Placental pericyte (primary cell): ENCODE data around the gene KRT80. TPM values are rescaled to one million over a fixed set of nuclear protein-coding genes. Genes with fewer than 3 reads are reported as not detected.

ENCODE experiments used
- total RNA-seq: library from RNA; depleted of rRNA; stranded (reverse); fragments of >200 nt; gene quantifications from 2 replicates; pipeline ENCODE4 v1.2.3, GENCODE V29; 2012

The KRT80 gene
- total RNA-seq, result 0.22 and 1.4 TPM in 2 replicates

DNA sequence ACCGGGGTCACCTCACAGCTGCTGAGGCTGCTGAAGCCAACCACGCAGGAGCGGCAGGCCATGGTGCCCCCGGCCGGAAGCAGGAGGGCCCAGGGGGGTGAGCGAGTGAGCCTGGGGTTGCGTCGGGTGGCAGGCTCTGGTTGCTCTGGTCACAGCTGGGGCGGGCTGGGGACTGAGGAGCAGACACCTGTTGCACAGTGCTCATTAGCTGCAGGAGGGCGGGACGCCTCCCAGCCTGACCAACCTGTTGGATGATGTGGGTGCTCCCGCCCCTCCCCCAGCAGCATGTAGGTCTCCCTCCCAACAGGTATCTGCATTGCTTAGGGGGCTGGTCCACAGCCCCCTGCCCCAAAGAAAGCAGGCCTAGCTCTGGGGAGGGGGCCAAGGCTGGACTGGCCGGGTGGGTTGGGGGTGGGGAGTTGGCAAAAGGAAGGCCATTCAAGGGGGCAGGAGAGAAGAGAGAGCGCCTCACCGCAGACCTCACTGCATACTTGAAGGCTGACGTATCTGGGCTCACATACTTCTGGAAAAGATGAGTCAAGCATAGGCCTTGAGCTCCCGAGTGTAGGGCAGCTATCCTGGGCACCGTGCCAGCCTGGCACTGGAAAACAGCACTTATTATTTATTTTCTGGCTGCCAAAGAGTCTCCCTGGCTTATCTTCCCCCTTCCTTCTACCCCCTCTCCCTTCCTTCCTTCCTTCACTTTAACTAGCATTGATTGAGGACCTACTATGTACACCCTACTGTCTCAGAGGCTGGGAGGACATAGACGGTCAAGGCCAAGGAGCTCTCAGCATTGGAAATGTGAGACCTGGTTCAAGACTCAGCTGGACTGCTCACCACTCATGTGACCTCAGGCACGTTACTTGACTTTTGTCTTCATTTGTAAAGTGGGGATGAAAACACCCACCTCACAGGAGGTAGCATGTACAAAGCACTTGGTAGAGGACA, at the start of gene KRT80:
KRT80 (minus strand) TSS at position 174 of the 951 bp plus-strand sequence; CDS start at position 62, 112 bp downstream.

GRCh38 chr12:52232674-52233461, 41.1 kb upstream of the KRT80 start, which contains the start of gene KRT7:
TSS of gene KRT7 (plus strand) at chr12:52233243. CDS start at chr12:52233297, 54 bp downstream.

Other genes starting within 250 kb of the KRT80 start
- 13.6 and 20.1 TPM in 2 replicates for gene ACVR1B, start 240.3 kb downstream of the KRT80 start, total RNA-seq
- gene TAMALIN, start 185.1 kb downstream of the KRT80 start, total RNA-seq, result 1.9 and 5.0 TPM in 2 replicates
- 4.2 and 9.6 TPM in 2 replicates for gene NR4A1, start 140.6 kb downstream of the KRT80 start, total RNA-seq
- 86.0 and 132 TPM in 2 replicates for gene ATG101, start 122.0 kb downstream of the KRT80 start, total RNA-seq
- gene SMIM41, start 112.3 kb downstream of the KRT80 start, total RNA-seq, result 1.0 and 1.1 TPM in 2 replicates
- 1.1 and 7.0 TPM in 2 replicates for gene KRT7, start 41.2 kb upstream of the KRT80 start, total RNA-seq
- gene KRT86, start 82.6 kb upstream of the KRT80 start, total RNA-seq, result under 0.01 TPM in 1 of 2 replicates, not detected in the other
- gene KRT81, start 99.5 kb upstream of the KRT80 start, total RNA-seq, result 0.14 TPM in 1 of 2 replicates, not detected in the other
- not detected in 2 replicates for gene KRT83, start 129.4 kb upstream of the KRT80 start, total RNA-seq
- gene KRT85, start 175.5 kb upstream of the KRT80 start, total RNA-seq, result not detected in 2 replicates
- not detected in 2 replicates for gene KRT84, start 193.6 kb upstream of the KRT80 start, total RNA-seq
- not detected in 2 replicates for gene KRT82, start 214.3 kb upstream of the KRT80 start, total RNA-seq
- not detected in 2 replicates for gene KRT75, start 242.4 kb upstream of the KRT80 start, total RNA-seq